ENCODE results near the gene TTLL5. TPM values are rescaled to one million over a fixed set of nuclear protein-coding genes. Genes with fewer than 3 reads are reported as not detected.
A peak's percentile ranks its signal among the peaks of the same experiment; 100 is the strongest.

The TTLL5 gene
- total RNA-seq, 3 donors from 2014 or later: 30.8 to 51.0 (median 32.8) TPM

- intact Hi-C loops (cut with DNase I, micrococcal nuclease): no loop called here
- H3K36me3 ChIP-seq (ENCODE audit: low read depth): no peaks in the 10 kb centered on the region
Observed at GRCh38 chr14:75820761-75821160, 159.7 kb downstream of the TTLL5 start.

GRCh38 chr14:75821831-75822521, 160.9 kb downstream of the TTLL5 start:
- TF ChIP-seq, protein P1, sequence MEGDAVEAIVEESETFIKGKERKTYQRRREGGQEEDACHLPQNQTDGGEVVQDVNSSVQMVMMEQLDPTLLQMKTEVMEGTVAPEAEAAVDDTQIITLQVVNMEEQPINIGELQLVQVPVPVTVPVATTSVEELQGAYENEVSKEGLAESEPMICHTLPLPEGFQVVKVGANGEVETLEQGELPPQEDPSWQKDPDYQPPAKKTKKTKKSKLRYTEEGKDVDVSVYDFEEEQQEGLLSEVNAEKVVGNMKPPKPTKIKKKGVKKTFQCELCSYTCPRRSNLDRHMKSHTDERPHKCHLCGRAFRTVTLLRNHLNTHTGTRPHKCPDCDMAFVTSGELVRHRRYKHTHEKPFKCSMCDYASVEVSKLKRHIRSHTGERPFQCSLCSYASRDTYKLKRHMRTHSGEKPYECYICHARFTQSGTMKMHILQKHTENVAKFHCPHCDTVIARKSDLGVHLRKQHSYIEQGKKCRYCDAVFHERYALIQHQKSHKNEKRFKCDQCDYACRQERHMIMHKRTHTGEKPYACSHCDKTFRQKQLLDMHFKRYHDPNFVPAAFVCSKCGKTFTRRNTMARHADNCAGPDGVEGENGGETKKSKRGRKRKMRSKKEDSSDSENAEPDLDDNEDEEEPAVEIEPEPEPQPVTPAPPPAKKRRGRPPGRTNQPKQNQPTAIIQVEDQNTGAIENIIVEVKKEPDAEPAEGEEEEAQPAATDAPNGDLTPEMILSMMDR (IDR thresholded peaks at IDR 0.05): no peak
- Histone ChIP-seq H3K4me3 (no peak overlapping the region), H3K9me3 (no peaks in the 10 kb centered on the region), H3K4me1 (ENCODE audit: low read depth) (peaks cover 17% of the 10 kb centered on the region), H3K36me3 (ENCODE audit: low read depth) (no peaks in the 10 kb centered on the region)
- peak in 2 of 3 donors; percentile 24 to 31 for DNase-seq
- ATAC-seq: peak; percentile 82
- intact Hi-C loops (cut with DNase I, micrococcal nuclease): no loop called here

More at GRCh38 chr14:75820761-75821160, 159.7 kb downstream of the TTLL5 start:
- Histone ChIP-seq H3K4me3 (no peak overlapping the region), H3K9me3 (no peaks in the 10 kb centered on the region), H3K4me1 (ENCODE audit: low read depth) (peaks cover 17% of the 10 kb centered on the region)
- DNase-seq: no peak
- no peak for ATAC-seq
- TF ChIP-seq, protein P1 (IDR thresholded peaks at IDR 0.05): no peak

- H3K36me3 ChIP-seq (ENCODE audit: low read depth): no peaks in the 10 kb centered on the region
- H3K4me1 ChIP-seq (ENCODE audit: low read depth): peaks cover 17% of the 10 kb centered on the region
- no peak overlapping the region for H3K4me3 ChIP-seq
- DNase-seq (no peak), ATAC-seq (peak; percentile 55)
- intact Hi-C loops (cut with DNase I, micrococcal nuclease): no loop called here
- H3K9me3 ChIP-seq: no peaks in the 10 kb centered on the region
- TF ChIP-seq, protein P1 (IDR thresholded peaks at IDR 0.05): no peak
Observed at GRCh38 chr14:75822522-75823141, 161.6 kb downstream of the TTLL5 start.

DNA sequence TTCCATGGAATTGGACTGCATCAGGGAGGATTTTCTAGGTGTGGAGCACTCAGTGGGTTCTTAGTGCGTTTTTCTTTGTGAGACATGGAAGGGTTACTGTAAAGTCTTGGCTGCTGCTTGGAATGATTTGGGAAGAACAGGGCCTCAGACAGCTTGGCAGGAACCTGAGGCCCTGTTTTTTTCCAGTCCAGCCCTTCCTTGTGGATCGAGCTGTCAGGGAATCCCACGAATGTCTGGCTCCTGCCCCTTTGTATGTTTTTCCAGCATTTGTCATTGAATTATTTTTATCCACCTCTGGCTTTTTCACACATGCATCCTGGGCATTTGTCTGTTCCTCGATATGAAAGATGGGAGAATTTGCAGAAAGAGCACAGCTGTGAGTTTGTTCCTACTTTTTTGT, 162.3 kb downstream of the TTLL5 start:
- no peaks in the 10 kb centered on the region for H3K36me3 ChIP-seq (ENCODE audit: low read depth)
- TF ChIP-seq, protein P1 (IDR thresholded peaks at IDR 0.05): no peak
- ATAC-seq (no peak), DNase-seq (no peak)
- H3K4me3 ChIP-seq: no peak overlapping the region
- intact Hi-C loops (cut with DNase I, micrococcal nuclease): no loop called here
- peaks cover 17% of the 10 kb centered on the region for H3K4me1 ChIP-seq (ENCODE audit: low read depth)
- H3K9me3 ChIP-seq: no peaks in the 10 kb centered on the region

DNA sequence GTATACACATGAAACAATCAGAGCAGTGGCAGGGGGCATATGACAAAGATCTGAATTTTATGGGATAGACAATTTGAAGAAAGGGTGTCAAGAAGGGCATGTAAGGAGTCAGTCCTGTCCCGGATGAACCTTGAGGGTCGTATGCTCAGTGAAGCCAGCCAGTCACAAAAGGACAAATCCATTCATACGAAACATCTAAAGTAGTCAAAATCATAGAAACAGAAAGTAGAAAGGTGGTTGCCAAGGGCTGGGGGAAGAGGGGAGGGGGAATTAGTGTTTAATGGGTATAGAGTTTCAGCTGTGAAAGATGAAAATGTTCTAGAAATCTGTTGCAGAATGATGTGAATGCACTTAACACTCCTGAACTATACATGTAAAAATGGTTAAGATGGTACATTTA, 163.3 kb downstream of the TTLL5 start:
- intact Hi-C loops (cut with DNase I, micrococcal nuclease): no loop called here
- DNase-seq (no peak), ATAC-seq (no peak)
- H3K4me1 ChIP-seq (ENCODE audit: low read depth): peaks cover 17% of the 10 kb centered on the region
- H3K9me3 ChIP-seq: no peaks in the 10 kb centered on the region
- no peaks in the 10 kb centered on the region for H3K36me3 ChIP-seq (ENCODE audit: low read depth)
- H3K4me3 ChIP-seq: no peak overlapping the region
- TF ChIP-seq, protein P1 (IDR thresholded peaks at IDR 0.05): no peak
